Hepatocyte (in vitro differentiated cells): ENCODE data around the gene GULP1. TPM values are rescaled to one million over a fixed set of nuclear protein-coding genes. Genes with fewer than 3 reads are reported as not detected.

Experiments used
- DNase-seq: peaks from one replicate; pipeline ENCODE4 v3.0.0-alpha.2; 2016; ENCODE audit warnings: low spot score
- H2AFZ ChIP-seq: fragments of 200-600 bp; sonication (generic); 2 replicates; pipeline ENCODE4 v1.6.0; 2016; ENCODE audit warnings: antibody characterized with exemption, mild to moderate bottlenecking
- H3K27ac ChIP-seq: fragments of 200-600 bp; sonication (generic); 2 replicates; pipeline ENCODE4 v1.5.1; 2016; ENCODE audit warnings: mild to moderate bottlenecking
- H3K27me3 ChIP-seq: fragments of 200-600 bp; sonication (generic); 2 replicates; pipeline ENCODE4 v1.6.1; 2016
- H3K36me3 ChIP-seq: fragments of 200-600 bp; sonication (generic); replicated peaks from 2 replicates; pipeline ENCODE4 v1.5.1; 2016; ENCODE audit warnings: low read depth; ENCODE audit not compliant: insufficient read depth
- H3K4me1 ChIP-seq: fragments of 200-600 bp; sonication (generic); 2 replicates; pipeline ENCODE4 v1.5.1; 2016; ENCODE audit warnings: mild to moderate bottlenecking, moderate library complexity; ENCODE audit not compliant: insufficient read depth
- H3K4me2 ChIP-seq: fragments of 200-600 bp; sonication (generic); 2 replicates; pipeline ENCODE4 v1.6.0; 2016
- H3K4me3 ChIP-seq: fragments of 200-600 bp; sonication (generic); 2 replicates; pipeline ENCODE4 v1.5.1; 2016; ENCODE audit warnings: mild to moderate bottlenecking
- H3K79me2 ChIP-seq: fragments of 200-600 bp; sonication (generic); 2 replicates; pipeline ENCODE4 v1.6.0; 2017; ENCODE audit warnings: mild to moderate bottlenecking
- H3K9me2 ChIP-seq: fragments of 200-600 bp; sonication (generic); replicated peaks from 2 replicates; pipeline ENCODE4 v1.6.0; 2017; ENCODE audit warnings: mild to moderate bottlenecking; ENCODE audit not compliant: insufficient read depth
- H3K9me3 ChIP-seq: fragments of 200-600 bp; sonication (generic); 2 replicates; pipeline ENCODE4 v1.5.1; 2016; ENCODE audit warnings: low read depth, mild to moderate bottlenecking
- H4K20me1 ChIP-seq: fragments of 200-600 bp; sonication (generic); 2 replicates; pipeline ENCODE4 v1.6.0; 2016; ENCODE audit warnings: mild to moderate bottlenecking; ENCODE audit not compliant: insufficient read depth, poor library complexity, severe bottlenecking
- CTCF ChIP-seq: fragments of 200-600 bp; sonication (generic); IDR thresholded peaks from 2 replicates; pipeline ENCODE4 v1.5.1; 2016; ENCODE audit warnings: antibody characterized with exemption, mild to moderate bottlenecking; ENCODE audit not compliant: poor library complexity
- EZH2 ChIP-seq: fragments of 200-600 bp; sonication (generic); IDR thresholded peaks from 2 replicates; pipeline ENCODE4 v1.6.1; 2016; ENCODE audit warnings: antibody characterized with exemption, mild to moderate bottlenecking, borderline replicate concordance
- EZH2phosphoT487 ChIP-seq: fragments of 200-600 bp; sonication (generic); IDR thresholded peaks from one replicate; pipeline ENCODE4 v1.6.1; 2018; ENCODE audit warnings: antibody characterized with exemption, mild to moderate bottlenecking, low read depth, moderate library complexity; ENCODE audit not compliant: unreplicated experiment, severe bottlenecking
- WGBS: methylation state at CpG from one replicate; pipeline ENCODE4 v1.1.6; 2016; ENCODE audit warnings: low lambda C conversion rate; ENCODE audit errors: missing lambda C conversion rate; 5-methylcytosine and 5-hydroxymethylcytosine counted together
- polyA plus RNA-seq: library from polyadenylated mRNA; unstranded; fragments of >200 nt; fragmentation: Nextera tagmentation; extraction: Ambion mirVana; gene quantifications from 2 replicates; pipeline ENCODE4 v1.2.1, GENCODE V29; 2016
- total RNA-seq: library from RNA; depleted of rRNA; stranded (reverse); fragments of >200 nt; gene quantifications from 2 replicates; pipeline ENCODE4 v1.2.3, GENCODE V29; 2014

The GULP1 gene
- total and polyA plus RNA-seq, 2 experiments from 2014 or later, result 55.6 to 135 TPM

GRCh38 chr2:188607501-188607900, 315.8 kb downstream of the GULP1 start:
- Histone ChIP-seq H3K27me3 (no peaks in the 10 kb centered on the region), H3K36me3 (no peaks in the 10 kb centered on the region), H3K4me2 (no peak overlapping the region), H3K27ac (no peak overlapping the region), H4K20me1 (no peaks in the 10 kb centered on the region), H3K9me3 (no peaks in the 10 kb centered on the region), H3K4me3 (no peak overlapping the region), H2AFZ (no peak overlapping the region), H3K9me2 (no peaks in the 10 kb centered on the region), H3K4me1 (no peaks in the 10 kb centered on the region), H3K79me2 (no peaks in the 10 kb centered on the region)
- 42% methylated on average over 2 of the region's 2 CpGs for WGBS
- DNase-seq, result peak; percentile 9
- TF ChIP-seq EZH2 (no peak), CTCF (no peak), EZH2phosphoT487 (no peak)

GRCh38 chr2:188609321-188610049, 317.8 kb downstream of the GULP1 start:
- no peaks in the 10 kb centered on the region for H3K9me3 ChIP-seq

GRCh38 chr2:188610050-188610444, 318.4 kb downstream of the GULP1 start:
- no peak overlapping the region for H3K4me3 ChIP-seq
- H3K27ac ChIP-seq, result peak overlapping the region; percentile 12
- H3K4me1 ChIP-seq, result no peaks in the 10 kb centered on the region
- no peaks in the 10 kb centered on the region for H3K9me3 ChIP-seq
- TF ChIP-seq CTCF (no peak), EZH2phosphoT487 (no peak)
- no peaks in the 10 kb centered on the region for H3K9me2 ChIP-seq
- H3K79me2 ChIP-seq, result no peaks in the 10 kb centered on the region
- H2AFZ ChIP-seq, result no peak overlapping the region
- H3K27me3 ChIP-seq, result no peaks in the 10 kb centered on the region
- DNase-seq, result no peak
- WGBS, result 93% methylated on average over 2 of the region's 2 CpGs
- no peaks in the 10 kb centered on the region for H4K20me1 ChIP-seq
- H3K36me3 ChIP-seq, result no peaks in the 10 kb centered on the region
- H3K4me2 ChIP-seq, result no peak overlapping the region

More at GRCh38 chr2:188609321-188610049, 317.8 kb downstream of the GULP1 start:
- Histone ChIP-seq H2AFZ (no peak overlapping the region), H3K4me3 (no peak overlapping the region), H3K36me3 (no peaks in the 10 kb centered on the region), H4K20me1 (no peaks in the 10 kb centered on the region), H3K27ac (peak overlapping the region; percentile 12), H3K4me2 (no peak overlapping the region), H3K79me2 (no peaks in the 10 kb centered on the region), H3K4me1 (no peaks in the 10 kb centered on the region), H3K27me3 (no peaks in the 10 kb centered on the region), H3K9me2 (no peaks in the 10 kb centered on the region)
- 93% methylated on average over 1 of the region's 1 CpG for WGBS
- DNase-seq, result no peak
- TF ChIP-seq EZH2, result no peak
- no peak for TF ChIP-seq EZH2phosphoT487
- TF ChIP-seq CTCF, result no peak
